ENCODE results near the gene MLPH. TPM values are rescaled to one million over a fixed set of nuclear protein-coding genes. Genes with fewer than 3 reads are reported as not detected.

Gene MLPH
- total RNA-seq, 6 experiments from 2014 or later, result 20.8 to 52.8 (median 35.1) TPM

DNA sequence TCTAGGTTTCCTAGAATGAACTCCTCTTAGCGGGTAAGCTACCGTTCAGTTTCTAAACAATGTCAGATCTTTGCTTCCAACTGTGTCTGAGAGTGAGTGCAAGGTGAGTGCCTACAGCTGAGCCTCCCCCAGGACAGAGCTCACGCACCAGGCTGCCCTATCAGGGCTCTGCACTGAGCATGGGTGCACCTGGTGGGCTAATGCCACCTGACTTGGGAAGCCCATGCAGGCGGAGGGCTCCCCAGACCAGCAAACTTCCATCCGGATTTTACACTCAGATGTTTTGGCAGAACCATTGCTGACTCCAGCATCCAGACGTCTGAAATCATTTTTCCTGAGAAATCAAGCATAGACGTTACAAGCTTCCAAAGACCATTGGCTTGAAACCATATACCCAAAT lies 16.1 kb upstream of the MLPH start:
- intact Hi-C loops (cut with DNase I), result no loop called here
- ATAC-seq, result no peak

DNA sequence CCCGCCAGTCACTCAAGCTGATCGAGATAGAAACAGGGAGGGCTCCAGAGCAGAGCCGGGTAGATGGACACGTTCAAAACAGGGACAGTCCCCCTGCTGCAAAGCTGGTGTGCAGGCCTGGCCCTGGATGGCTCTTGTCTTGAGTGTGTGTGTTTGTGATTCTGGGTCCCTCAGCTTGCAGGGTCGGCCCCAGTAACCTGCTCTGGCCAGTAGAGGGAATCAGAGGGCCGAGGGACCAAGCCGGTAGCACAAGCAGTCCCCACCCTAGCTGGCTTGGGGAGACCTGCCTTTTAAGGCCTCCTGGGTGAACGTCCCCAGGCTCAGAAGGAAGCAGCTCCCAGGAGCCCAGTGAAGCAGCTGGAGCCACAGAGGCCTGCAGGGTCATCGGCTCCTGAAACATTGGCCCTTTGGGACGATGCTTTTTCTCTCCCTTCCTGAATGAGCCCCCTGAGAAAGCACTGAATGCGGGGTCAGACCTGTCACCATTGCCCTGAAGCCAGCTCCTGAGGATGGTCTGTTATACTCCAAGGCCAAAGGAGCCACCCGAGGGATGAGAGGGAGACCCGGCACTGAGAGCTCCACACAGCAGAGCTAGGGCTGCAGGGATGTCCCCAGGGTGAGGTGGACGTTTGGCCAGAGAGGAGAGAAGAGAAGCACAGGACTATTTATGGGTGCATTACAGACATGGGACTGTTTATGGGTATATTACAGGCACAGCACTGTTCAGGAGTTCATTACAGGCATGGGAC lies 15.4 kb upstream of the MLPH start:
- intact Hi-C loops (cut with DNase I), result no loop called here
- no peak overlapping the region for H3K27ac ChIP-seq
- no peaks in the 10 kb centered on the region for H3K27me3 ChIP-seq
- WGBS (ENCODE audit: insufficient coverage, low coverage, low lambda C conversion rate, missing lambda C conversion rate), result 52% methylated on average over 9 of the region's 14 CpGs
- peaks cover 0 to 23% (median 5%) of the 10 kb centered on the region in 4 donors for H3K4me1 ChIP-seq
- H3K9me3 ChIP-seq, result no peaks in the 10 kb centered on the region
- DNase-seq (peak in 2 of 3 donors; percentile 39 to 65), ATAC-seq (peak; percentile 46 to 63 (median 52))
- no peaks in the 10 kb centered on the region for H3K36me3 ChIP-seq
- TF ChIP-seq POLR2A (IDR thresholded peaks at IDR 0.05), result no peak
- TF ChIP-seq, protein P1, sequence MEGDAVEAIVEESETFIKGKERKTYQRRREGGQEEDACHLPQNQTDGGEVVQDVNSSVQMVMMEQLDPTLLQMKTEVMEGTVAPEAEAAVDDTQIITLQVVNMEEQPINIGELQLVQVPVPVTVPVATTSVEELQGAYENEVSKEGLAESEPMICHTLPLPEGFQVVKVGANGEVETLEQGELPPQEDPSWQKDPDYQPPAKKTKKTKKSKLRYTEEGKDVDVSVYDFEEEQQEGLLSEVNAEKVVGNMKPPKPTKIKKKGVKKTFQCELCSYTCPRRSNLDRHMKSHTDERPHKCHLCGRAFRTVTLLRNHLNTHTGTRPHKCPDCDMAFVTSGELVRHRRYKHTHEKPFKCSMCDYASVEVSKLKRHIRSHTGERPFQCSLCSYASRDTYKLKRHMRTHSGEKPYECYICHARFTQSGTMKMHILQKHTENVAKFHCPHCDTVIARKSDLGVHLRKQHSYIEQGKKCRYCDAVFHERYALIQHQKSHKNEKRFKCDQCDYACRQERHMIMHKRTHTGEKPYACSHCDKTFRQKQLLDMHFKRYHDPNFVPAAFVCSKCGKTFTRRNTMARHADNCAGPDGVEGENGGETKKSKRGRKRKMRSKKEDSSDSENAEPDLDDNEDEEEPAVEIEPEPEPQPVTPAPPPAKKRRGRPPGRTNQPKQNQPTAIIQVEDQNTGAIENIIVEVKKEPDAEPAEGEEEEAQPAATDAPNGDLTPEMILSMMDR (IDR thresholded peaks at IDR 0.05), result peak; percentile 50 to 72 (median 63)
- no peak overlapping the region for H3K4me3 ChIP-seq

More for the DNA sequence above, 16.1 kb upstream of the MLPH start:
- Histone ChIP-seq H3K27ac (no peak overlapping the region), H3K27me3 (no peaks in the 10 kb centered on the region), H3K9me3 (no peaks in the 10 kb centered on the region), H3K4me1 (peaks cover 0 to 16% (median 2%) of the 10 kb centered on the region in 4 donors), H3K36me3 (no peaks in the 10 kb centered on the region), H3K4me3 (no peak overlapping the region)
- 54% methylated on average over 7 of the region's 7 CpGs for WGBS (ENCODE audit: insufficient coverage, low coverage, low lambda C conversion rate, missing lambda C conversion rate)
- TF ChIP-seq, protein P1 (IDR thresholded peaks at IDR 0.05), result no peak
- no peak for TF ChIP-seq POLR2A (IDR thresholded peaks at IDR 0.05)
- DNase-seq, result no peak

DNA sequence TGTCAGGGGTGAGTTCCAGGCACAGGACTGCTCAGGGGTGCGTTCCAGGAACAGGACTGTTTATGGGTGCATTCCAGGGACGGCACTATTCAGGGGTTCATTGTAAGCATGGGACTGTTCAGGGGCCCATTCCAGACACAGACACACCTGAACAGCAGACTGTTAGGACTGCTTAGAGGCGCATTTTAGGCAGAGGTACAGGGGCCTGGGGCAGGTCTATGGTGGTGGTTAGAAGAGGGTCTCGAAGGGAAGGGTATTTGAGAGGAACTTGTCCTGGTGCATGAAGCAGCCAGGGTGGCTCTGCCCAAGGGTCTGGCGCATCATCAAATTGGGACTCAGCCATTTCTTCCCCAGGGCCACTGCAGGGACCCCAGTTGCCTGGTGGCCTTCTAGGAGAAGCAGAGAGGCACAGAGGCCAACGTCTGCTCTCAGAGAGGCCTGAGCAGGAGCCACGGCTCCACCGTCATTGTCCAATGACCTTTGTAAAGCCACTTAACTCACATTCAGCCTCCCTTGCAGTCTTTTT lies 14.8 kb upstream of the MLPH start:
- TF ChIP-seq, protein P1 (IDR thresholded peaks at IDR 0.05), result no peak
- no peak for TF ChIP-seq POLR2A (IDR thresholded peaks at IDR 0.05)
- WGBS (ENCODE audit: insufficient coverage, low coverage, low lambda C conversion rate, missing lambda C conversion rate), result 76% methylated on average over 5 of the region's 8 CpGs
- no peak overlapping the region for H3K4me3 ChIP-seq
- ATAC-seq (no peak), DNase-seq (no peak)
- no peaks in the 10 kb centered on the region for H3K36me3 ChIP-seq
- no peaks in the 10 kb centered on the region for H3K9me3 ChIP-seq
- H3K4me1 ChIP-seq, result peaks cover 0 to 27% (median 5%) of the 10 kb centered on the region in 4 donors
- no peak overlapping the region for H3K27ac ChIP-seq
- intact Hi-C loops (cut with DNase I), result no loop called here
- H3K27me3 ChIP-seq, result no peaks in the 10 kb centered on the region

DNA sequence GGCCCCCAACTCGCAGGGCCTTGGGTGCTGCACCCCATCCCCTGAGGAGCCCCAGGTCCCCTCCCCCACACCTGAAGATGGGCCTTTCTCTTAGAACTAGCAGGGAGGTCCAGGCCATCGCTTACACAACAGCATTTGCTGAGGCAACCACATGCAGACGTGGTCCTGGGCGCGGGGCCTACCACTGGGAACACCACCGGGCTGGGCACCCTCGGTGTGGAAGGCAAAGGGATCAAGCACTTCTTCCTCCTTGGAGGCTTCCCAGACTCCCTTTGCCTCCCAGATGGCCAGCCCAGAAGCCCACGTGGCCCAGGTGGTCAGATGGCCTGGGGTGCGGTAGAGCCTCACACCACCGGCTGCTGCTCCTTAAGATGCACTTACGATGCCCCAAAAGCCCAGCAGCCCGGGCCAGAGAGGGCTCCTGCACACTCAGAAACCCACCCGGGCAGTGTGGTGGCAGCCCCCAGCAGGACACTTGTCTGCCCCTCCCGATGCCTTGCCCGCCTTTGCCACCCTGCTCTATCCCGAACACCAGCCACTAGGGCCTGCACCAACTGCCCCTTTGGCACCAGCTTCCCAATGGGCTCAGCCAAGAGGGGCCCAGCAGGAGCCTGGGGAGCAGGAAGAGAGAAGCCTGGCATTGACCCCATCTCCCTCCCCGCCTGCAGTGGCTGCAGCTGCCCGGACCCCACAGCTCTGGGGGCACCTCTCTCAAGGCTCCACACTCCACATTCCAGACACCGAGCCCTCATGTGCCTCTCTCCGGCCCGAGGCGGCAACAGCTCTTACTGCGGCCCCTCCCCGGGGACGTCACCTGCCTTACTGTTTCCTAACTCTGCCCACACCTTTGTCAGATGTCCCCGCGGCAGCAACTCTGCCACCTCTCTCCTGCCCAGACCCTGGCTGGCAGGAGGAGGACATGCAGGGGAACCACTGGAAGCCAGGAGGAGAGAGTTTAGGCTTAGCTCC lies 13.9 kb upstream of the MLPH start:
- Histone ChIP-seq H3K27ac (peak overlapping the region in 1 of 3 donors; percentile 94), H3K4me1 (peaks cover 0 to 17% (median 5%) of the 10 kb centered on the region in 4 donors), H3K27me3 (no peaks in the 10 kb centered on the region), H3K9me3 (no peaks in the 10 kb centered on the region), H3K4me3 (no peak overlapping the region), H3K36me3 (no peaks in the 10 kb centered on the region)
- WGBS (ENCODE audit: insufficient coverage, low coverage, low lambda C conversion rate, missing lambda C conversion rate), result 96% methylated on average over 9 of the region's 27 CpGs
- intact Hi-C loops (cut with DNase I), result no loop called here
- DNase-seq, result no peak
- TF ChIP-seq POLR2A (IDR thresholded peaks at IDR 0.05), result no peak
- TF ChIP-seq, protein P1 (IDR thresholded peaks at IDR 0.05), result no peak
- ATAC-seq, result no peak
